ENCODE measurements around the gene CSRP3. TPM values are rescaled to one million over a fixed set of nuclear protein-coding genes. Genes with fewer than 3 reads are reported as not detected.
"Not testable (repeated sequence)": the region's sequence is repeated elsewhere in the genome, so short reads cannot be mapped to it uniquely, and the experiment has no call there.

The CSRP3 gene
- total and polyA plus RNA-seq, 2 experiments from 2014 or later, result 337 to 869 TPM

DNA sequence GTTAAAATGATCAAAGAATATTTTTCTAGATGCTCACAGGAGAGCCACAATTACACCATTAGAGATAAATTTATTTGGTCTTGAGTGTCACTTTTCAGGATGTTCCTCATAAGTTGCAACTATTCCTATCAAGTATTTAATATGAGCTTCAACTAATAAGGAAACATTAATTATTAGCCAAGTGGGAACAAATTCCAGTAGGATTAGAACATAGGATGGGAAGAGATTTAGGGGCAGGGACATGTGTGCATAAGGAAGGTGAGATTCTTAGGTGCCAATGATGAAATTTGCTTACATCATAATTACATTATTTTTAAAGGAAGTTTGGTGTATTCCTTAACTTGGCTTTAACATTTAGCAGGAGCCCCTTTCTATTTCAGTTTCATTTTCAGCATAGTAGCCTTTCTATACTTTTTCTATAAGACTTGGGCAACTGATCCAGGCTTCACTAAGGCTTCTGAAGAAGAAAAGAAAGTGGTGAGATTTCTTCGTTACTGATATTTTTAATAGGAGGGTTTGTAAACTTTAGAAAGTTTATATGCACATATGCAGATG, 38.8 kb downstream of the CSRP3 start:
- no peak overlapping the region for H3K4me3 ChIP-seq
- peaks cover 19% of the 10 kb centered on the region for H3K4me1 ChIP-seq (ENCODE audit: low read depth)
- H3K9me3 ChIP-seq (ENCODE audit: low read depth), result no peaks in the 10 kb centered on the region
- H3K27me3 ChIP-seq, result no peaks in the 10 kb centered on the region
- H3K27ac ChIP-seq, result no peak overlapping the region
- no peak for DNase-seq (ENCODE audit: low read depth in 1 of 2, low spot score in 1 of 2)
- no peaks in the 10 kb centered on the region for H3K36me3 ChIP-seq
- TF ChIP-seq, protein P1, sequence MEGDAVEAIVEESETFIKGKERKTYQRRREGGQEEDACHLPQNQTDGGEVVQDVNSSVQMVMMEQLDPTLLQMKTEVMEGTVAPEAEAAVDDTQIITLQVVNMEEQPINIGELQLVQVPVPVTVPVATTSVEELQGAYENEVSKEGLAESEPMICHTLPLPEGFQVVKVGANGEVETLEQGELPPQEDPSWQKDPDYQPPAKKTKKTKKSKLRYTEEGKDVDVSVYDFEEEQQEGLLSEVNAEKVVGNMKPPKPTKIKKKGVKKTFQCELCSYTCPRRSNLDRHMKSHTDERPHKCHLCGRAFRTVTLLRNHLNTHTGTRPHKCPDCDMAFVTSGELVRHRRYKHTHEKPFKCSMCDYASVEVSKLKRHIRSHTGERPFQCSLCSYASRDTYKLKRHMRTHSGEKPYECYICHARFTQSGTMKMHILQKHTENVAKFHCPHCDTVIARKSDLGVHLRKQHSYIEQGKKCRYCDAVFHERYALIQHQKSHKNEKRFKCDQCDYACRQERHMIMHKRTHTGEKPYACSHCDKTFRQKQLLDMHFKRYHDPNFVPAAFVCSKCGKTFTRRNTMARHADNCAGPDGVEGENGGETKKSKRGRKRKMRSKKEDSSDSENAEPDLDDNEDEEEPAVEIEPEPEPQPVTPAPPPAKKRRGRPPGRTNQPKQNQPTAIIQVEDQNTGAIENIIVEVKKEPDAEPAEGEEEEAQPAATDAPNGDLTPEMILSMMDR (IDR thresholded peaks at IDR 0.05; ENCODE audit: low read depth, low read length), result no peak

DNA sequence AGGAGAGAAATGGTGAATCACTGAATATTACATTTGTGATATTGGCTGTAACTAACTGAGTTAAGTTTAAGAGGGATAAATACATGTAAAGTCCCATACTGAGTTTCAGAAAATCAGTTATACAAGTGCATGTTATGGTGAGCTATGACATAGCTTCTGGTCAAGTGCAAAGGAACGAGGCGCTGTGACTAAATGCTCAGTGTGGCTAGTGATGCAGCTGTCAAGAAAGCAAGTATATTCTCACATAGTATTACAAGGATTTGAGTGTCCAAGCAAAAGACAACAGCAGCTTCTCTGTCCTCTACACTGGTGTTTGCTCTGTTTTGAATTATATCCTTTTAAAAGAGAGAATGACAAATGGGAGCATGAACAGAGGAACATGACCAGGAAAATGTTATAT, 40.1 kb downstream of the CSRP3 start:
- H3K9me3 ChIP-seq (ENCODE audit: low read depth), result no peaks in the 10 kb centered on the region
- DNase-seq (ENCODE audit: low read depth in 1 of 2, low spot score in 1 of 2), result no peak
- no peaks in the 10 kb centered on the region for H3K36me3 ChIP-seq
- no peak overlapping the region for H3K4me3 ChIP-seq
- TF ChIP-seq, protein P1 (IDR thresholded peaks at IDR 0.05; ENCODE audit: low read depth, low read length), result no peak
- no peak overlapping the region for H3K27ac ChIP-seq
- H3K4me1 ChIP-seq (ENCODE audit: low read depth), result peaks cover 7% of the 10 kb centered on the region
- no peaks in the 10 kb centered on the region for H3K27me3 ChIP-seq

DNA sequence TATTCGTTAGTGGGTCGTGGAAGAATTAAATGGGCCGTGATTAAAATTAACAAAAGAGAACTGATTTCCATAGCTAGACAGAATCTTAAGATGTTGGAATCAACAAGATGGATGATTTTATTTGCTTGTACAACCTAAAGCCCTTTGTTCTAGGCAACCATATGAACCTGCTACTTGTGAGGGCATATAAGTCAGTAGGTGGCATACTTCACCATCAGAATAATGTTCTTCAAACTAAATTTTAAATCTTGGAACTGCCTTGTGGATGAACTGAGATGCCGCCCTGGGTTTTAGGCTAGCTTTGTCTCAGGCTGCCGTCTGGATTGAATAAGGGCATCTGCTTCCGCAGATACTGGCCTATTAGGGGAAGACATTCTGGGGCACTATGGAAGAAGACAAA, 40.9 kb downstream of the CSRP3 start:
- TF ChIP-seq, protein P1 (IDR thresholded peaks at IDR 0.05; ENCODE audit: low read depth, low read length), result no peak
- peak; percentile 14 to 41 for DNase-seq (ENCODE audit: low read depth in 1 of 2, low spot score in 1 of 2)
- Histone ChIP-seq H3K9me3 (ENCODE audit: low read depth) (no peaks in the 10 kb centered on the region), H3K36me3 (no peaks in the 10 kb centered on the region), H3K27ac (no peak overlapping the region), H3K27me3 (no peaks in the 10 kb centered on the region), H3K4me3 (no peak overlapping the region), H3K4me1 (ENCODE audit: low read depth) (peaks cover 3% of the 10 kb centered on the region)

DNA sequence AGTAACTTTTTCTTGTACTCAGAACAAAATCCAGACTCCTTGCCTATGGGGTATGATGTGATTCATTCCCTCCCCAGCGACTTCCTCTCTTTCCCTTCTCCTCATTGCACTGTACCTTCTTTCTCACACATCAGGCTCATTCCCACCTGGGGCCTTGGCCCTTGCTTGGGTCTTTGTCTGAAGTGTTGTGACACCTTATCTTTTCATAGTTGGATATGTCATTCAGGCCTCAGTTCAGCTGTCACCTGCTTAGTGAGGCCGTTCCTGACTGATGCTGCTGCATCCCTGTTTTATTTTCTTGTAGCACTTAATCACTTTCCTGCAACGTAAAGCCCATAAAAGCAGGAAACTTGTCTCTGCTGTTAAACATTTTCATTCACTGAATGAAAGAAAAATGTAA, 44.9 kb downstream of the CSRP3 start:
- no peaks in the 10 kb centered on the region for H3K27me3 ChIP-seq
- DNase-seq (ENCODE audit: low read depth in 1 of 2, low spot score in 1 of 2), result no peak
- no peaks in the 10 kb centered on the region for H3K4me1 ChIP-seq (ENCODE audit: low read depth)
- H3K4me3 ChIP-seq, result no peak overlapping the region
- TF ChIP-seq, protein P1 (IDR thresholded peaks at IDR 0.05; ENCODE audit: low read depth, low read length), result no peak
- no peak overlapping the region for H3K27ac ChIP-seq
- no peaks in the 10 kb centered on the region for H3K9me3 ChIP-seq (ENCODE audit: low read depth)
- no peaks in the 10 kb centered on the region for H3K36me3 ChIP-seq

DNA sequence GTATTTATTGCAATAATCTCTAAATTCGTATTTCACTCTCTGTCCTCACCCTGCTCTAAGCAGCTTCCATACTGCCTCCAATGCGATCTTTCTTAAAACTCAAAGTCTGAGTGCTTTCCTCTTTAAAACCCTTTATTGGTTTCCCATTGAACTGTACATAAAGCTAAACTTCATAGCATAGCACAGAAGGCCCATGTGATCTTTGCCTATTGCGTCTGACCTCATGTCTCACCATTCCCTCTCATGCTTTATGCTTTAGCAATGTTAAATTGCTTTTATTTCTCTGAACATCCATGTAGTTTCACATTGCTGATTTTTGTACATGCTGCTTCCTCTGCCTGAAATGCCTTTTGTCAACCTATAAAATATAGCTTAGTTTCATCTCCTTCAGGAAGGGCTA, 56.5 kb downstream of the CSRP3 start:
- DNase-seq (ENCODE audit: low read depth in 1 of 2, low spot score in 1 of 2), result no peak
- Histone ChIP-seq H3K27ac (no peak overlapping the region), H3K36me3 (peaks cover 13% of the 10 kb centered on the region), H3K27me3 (no peaks in the 10 kb centered on the region), H3K4me1 (ENCODE audit: low read depth) (no peaks in the 10 kb centered on the region), H3K9me3 (ENCODE audit: low read depth) (no peaks in the 10 kb centered on the region), H3K4me3 (no peak overlapping the region)
- TF ChIP-seq, protein P1 (IDR thresholded peaks at IDR 0.05; ENCODE audit: low read depth, low read length), result no peak

DNA sequence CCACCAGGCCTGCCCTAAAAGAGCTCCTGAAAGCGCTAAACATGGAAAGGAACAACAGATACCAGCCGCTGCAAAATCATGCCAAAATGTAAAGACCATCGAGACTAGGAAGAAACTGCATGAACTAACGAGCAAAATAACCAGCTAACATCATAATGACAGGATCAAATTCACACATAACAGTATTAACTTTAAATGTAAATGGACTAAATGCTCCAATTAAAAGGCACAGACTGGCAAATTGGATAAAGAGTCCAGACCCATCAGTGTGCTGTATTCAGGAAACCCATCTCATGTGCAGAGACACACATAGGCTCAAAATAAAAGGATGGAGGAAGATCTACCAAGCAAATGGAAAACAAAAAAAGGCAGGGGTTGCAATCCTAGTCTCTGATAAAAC, 64.9 kb downstream of the CSRP3 start:
- not testable (repeated sequence) for H3K36me3 ChIP-seq; H3K4me3 ChIP-seq; H3K9me3 ChIP-seq (ENCODE audit: low read depth); H3K27ac ChIP-seq; H3K4me1 ChIP-seq (ENCODE audit: low read depth); H3K27me3 ChIP-seq; DNase-seq (ENCODE audit: low read depth in 1 of 2, low spot score in 1 of 2)
